HepG2 (cell line): Measurements from ENCODE around the gene KLF15. TPM values are rescaled to one million over a fixed set of nuclear protein-coding genes. Genes with fewer than 3 reads are reported as not detected.

ENCODE experiments used
- ESRRA ChIP-seq: sonication (generic); formaldehyde crosslinking; IDR thresholded peaks from 2 replicates; pipeline ENCODE4 v1.5.1; 2020; ENCODE audit warnings: mild to moderate bottlenecking, low read depth, missing genetic modification reagents
- KAT2B ChIP-seq: fragments of 150-350 bp; IDR thresholded peaks from 2 replicates; pipeline ENCODE4 v1.6.1; 2014; ENCODE audit warnings: low read depth, low read length, borderline replicate concordance
- RARA ChIP-seq: IDR thresholded peaks from 2 replicates; pipeline ENCODE4 v1.6.1; 2016; ENCODE audit warnings: missing genetic modification reagents, missing compliant biosample characterization
- RFX3 ChIP-seq: IDR thresholded peaks from 2 replicates; pipeline ENCODE4 v1.6.1; 2016; ENCODE audit warnings: missing biosample characterization, missing genetic modification reagents
- ZBTB7A ChIP-seq: sonication (generic); formaldehyde crosslinking; IDR thresholded peaks from 2 replicates; pipeline ENCODE4 v1.8.0; 2022; ENCODE audit warnings: mild to moderate bottlenecking, missing genetic modification reagents
- ZSCAN31 ChIP-seq: sonication (generic); formaldehyde crosslinking; IDR thresholded peaks from 2 replicates; pipeline ENCODE4 v1.5.0; 2020; ENCODE audit warnings: low read depth, mild to moderate bottlenecking, missing genetic modification reagents
- polyA plus RNA-seq, 8 experiments: library from polyadenylated mRNA; depleted of rRNA in 3 of 8; stranded (reverse) in 7 of 8; unstranded in 1 of 8; fragments of >200 nt; fragmentation: Illumina TruSeq in 4 of 8; extraction: Trizol in 4 of 8; gene quantifications; 2 replicates each; pipeline versions ENCODE4 v1.2.1 to v1.2.3, GENCODE V29; 2011 to 2016; ENCODE audit warnings: low read depth in 4 of 8, missing spikeins in 1 of 8, mixed read lengths in 1 of 8; ENCODE audit not compliant: insufficient read depth in 1 of 8
- total RNA-seq, 5 experiments: library from RNA; depleted of rRNA; stranded (reverse); fragments of >200 nt; fragmentation: Illumina TruSeq; extraction: Trizol; gene quantifications; 2 replicates each; pipeline ENCODE4 v1.2.3, GENCODE V29; 2016; ENCODE audit warnings: low read depth in 1 of 5
- TF ChIP-seq, protein P1 (sequence below): sonication (generic); formaldehyde crosslinking; IDR thresholded peaks from 2 replicates; pipeline ENCODE4 v1.4.0; 2020; ENCODE audit warnings: low read depth, missing genetic modification reagents
- TF ChIP-seq, protein P2 (sequence below): IDR thresholded peaks from 2 replicates; pipeline ENCODE4 v1.6.1; 2016; ENCODE audit warnings: missing biosample characterization, missing genetic modification reagents, low read depth
- TF ChIP-seq, protein P3 (sequence below): sonication (generic); formaldehyde crosslinking; IDR thresholded peaks from 2 replicates; pipeline ENCODE4 v1.5.0; 2020; ENCODE audit warnings: mild to moderate bottlenecking, missing genetic modification reagents, borderline replicate concordance
- TF ChIP-seq, protein P4 (sequence below): sonication (generic); formaldehyde crosslinking; IDR thresholded peaks from 2 replicates; pipeline ENCODE4 v1.4.0; 2020; ENCODE audit warnings: missing genetic modification reagents
- TF ChIP-seq, protein P5 (sequence below): sonication (generic); formaldehyde crosslinking; IDR thresholded peaks from 2 replicates; pipeline ENCODE4 v1.5.1; 2020; ENCODE audit warnings: mild to moderate bottlenecking, missing genetic modification reagents, moderate library complexity
- TF ChIP-seq, protein P6 (sequence below): sonication (generic); formaldehyde crosslinking; IDR thresholded peaks from 2 replicates; pipeline ENCODE4 v1.5.0; 2020; ENCODE audit warnings: mild to moderate bottlenecking, missing genetic modification reagents, moderate library complexity

KLF15 gene
- total and polyA plus RNA-seq, 2 of the 13 experiments (the other 11 are each of a cell fraction or from before 2014, with no cell fraction given), result 7.1 to 7.8 TPM

DNA sequence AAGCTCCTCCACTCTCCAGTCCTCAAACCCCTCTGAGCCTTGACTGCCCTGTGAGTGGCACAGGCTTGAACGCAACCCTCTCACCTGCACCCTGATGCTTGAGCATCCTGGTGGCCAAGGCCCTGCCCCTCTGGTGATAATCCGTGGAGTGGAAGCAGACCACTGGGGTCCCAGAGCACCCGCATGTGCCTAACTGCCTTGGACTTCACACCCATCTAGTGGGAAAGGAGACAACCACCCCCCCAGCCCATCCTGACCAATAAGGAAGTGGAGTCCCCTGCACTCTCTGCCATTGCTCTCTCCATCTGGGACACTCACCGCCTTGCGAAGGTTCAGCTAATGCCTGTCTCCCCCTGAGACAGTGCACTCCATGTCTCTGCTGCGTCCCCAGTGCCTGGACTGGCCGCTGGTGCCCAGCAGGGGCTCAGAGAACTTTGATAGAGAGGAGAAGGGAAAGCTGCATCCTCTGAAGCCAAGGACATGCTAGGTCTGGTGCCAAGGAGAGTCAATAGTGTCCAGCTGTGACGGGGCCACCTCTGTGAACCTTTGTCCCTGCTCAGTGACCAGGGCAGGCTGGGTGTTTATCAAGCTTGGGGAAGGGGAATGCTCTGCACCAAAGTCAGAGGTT is 3.4 kb downstream of the KLF15 start (continued):
- TF ChIP-seq, protein P1, sequence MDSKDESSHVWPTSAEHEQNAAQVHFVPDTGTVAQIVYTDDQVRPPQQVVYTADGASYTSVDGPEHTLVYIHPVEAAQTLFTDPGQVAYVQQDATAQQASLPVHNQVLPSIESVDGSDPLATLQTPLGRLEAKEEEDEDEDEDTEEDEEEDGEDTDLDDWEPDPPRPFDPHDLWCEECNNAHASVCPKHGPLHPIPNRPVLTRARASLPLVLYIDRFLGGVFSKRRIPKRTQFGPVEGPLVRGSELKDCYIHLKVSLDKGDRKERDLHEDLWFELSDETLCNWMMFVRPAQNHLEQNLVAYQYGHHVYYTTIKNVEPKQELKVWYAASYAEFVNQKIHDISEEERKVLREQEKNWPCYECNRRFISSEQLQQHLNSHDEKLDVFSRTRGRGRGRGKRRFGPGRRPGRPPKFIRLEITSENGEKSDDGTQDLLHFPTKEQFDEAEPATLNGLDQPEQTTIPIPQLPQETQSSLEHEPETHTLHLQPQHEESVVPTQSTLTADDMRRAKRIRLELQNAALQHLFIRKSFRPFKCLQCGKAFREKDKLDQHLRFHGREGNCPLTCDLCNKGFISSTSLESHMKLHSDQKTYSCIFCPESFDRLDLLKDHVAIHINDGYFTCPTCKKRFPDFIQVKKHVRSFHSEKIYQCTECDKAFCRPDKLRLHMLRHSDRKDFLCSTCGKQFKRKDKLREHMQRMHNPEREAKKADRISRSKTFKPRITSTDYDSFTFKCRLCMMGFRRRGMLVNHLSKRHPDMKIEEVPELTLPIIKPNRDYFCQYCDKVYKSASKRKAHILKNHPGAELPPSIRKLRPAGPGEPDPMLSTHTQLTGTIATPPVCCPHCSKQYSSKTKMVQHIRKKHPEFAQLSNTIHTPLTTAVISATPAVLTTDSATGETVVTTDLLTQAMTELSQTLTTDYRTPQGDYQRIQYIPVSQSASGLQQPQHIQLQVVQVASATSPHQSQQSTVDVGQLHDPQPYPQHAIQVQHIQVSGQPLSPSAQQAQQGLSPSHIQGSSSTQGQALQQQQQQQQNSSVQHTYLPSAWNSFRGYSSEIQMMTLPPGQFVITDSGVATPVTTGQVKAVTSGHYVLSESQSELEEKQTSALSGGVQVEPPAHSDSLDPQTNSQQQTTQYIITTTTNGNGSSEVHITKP (CRISPR knock-in tag), result no peak
- 0 out of 2 replicates have a peak, but pooled peaks have one; percentile 51 for TF ChIP-seq ESRRA (CRISPR knock-in tag)
- TF ChIP-seq, protein P2, sequence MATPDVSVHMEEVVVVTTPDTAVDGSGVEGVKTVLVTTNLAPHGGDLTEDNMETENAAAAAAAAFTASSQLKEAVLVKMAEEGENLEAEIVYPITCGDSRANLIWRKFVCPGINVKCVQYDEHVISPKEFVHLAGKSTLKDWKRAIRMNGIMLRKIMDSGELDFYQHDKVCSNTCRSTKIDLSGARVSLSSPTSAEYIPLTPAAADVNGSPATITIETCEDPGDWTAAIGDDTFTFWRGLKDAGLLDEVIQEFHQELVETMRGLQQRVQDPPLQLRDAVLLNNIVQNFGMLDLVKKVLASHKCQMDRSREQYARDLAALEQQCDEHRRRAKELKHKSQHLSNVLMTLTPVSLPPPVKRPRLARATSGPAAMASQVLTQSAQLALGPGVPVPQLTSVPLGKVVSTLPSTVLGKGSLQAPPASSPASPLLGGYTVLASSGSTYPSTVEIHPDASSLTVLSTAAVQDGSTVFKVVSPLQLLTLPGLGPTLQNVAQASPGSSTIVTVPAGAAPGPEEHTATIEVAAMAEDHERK (CRISPR knock-in tag), result no peak
- TF ChIP-seq, protein P3, sequence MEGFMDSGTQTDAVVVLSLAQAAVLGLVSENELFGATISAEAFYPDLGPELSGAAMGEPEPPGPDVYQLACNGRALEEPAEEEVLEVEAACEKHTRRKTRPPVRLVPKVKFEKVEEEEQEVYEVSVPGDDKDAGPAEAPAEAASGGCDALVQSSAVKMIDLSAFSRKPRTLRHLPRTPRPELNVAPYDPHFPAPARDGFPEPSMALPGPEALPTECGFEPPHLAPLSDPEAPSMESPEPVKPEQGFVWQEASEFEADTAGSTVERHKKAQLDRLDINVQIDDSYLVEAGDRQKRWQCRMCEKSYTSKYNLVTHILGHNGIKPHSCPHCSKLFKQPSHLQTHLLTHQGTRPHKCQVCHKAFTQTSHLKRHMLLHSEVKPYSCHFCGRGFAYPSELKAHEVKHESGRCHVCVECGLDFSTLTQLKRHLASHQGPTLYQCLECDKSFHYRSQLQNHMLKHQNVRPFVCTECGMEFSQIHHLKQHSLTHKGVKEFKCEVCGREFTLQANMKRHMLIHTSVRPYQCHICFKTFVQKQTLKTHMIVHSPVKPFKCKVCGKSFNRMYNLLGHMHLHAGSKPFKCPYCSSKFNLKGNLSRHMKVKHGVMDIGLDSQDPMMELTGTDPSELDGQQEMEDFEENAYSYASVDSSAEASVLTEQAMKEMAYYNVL (CRISPR knock-in tag), result no peak
- TF ChIP-seq, protein P4, sequence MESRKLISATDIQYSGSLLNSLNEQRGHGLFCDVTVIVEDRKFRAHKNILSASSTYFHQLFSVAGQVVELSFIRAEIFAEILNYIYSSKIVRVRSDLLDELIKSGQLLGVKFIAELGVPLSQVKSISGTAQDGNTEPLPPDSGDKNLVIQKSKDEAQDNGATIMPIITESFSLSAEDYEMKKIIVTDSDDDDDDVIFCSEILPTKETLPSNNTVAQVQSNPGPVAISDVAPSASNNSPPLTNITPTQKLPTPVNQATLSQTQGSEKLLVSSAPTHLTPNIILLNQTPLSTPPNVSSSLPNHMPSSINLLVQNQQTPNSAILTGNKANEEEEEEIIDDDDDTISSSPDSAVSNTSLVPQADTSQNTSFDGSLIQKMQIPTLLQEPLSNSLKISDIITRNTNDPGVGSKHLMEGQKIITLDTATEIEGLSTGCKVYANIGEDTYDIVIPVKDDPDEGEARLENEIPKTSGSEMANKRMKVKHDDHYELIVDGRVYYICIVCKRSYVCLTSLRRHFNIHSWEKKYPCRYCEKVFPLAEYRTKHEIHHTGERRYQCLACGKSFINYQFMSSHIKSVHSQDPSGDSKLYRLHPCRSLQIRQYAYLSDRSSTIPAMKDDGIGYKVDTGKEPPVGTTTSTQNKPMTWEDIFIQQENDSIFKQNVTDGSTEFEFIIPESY (CRISPR knock-in tag), result no peak
- no peak for TF ChIP-seq RFX3 (CRISPR knock-in tag)
- no peak for TF ChIP-seq ZBTB7A (CRISPR knock-in tag)
- TF ChIP-seq, protein P5, sequence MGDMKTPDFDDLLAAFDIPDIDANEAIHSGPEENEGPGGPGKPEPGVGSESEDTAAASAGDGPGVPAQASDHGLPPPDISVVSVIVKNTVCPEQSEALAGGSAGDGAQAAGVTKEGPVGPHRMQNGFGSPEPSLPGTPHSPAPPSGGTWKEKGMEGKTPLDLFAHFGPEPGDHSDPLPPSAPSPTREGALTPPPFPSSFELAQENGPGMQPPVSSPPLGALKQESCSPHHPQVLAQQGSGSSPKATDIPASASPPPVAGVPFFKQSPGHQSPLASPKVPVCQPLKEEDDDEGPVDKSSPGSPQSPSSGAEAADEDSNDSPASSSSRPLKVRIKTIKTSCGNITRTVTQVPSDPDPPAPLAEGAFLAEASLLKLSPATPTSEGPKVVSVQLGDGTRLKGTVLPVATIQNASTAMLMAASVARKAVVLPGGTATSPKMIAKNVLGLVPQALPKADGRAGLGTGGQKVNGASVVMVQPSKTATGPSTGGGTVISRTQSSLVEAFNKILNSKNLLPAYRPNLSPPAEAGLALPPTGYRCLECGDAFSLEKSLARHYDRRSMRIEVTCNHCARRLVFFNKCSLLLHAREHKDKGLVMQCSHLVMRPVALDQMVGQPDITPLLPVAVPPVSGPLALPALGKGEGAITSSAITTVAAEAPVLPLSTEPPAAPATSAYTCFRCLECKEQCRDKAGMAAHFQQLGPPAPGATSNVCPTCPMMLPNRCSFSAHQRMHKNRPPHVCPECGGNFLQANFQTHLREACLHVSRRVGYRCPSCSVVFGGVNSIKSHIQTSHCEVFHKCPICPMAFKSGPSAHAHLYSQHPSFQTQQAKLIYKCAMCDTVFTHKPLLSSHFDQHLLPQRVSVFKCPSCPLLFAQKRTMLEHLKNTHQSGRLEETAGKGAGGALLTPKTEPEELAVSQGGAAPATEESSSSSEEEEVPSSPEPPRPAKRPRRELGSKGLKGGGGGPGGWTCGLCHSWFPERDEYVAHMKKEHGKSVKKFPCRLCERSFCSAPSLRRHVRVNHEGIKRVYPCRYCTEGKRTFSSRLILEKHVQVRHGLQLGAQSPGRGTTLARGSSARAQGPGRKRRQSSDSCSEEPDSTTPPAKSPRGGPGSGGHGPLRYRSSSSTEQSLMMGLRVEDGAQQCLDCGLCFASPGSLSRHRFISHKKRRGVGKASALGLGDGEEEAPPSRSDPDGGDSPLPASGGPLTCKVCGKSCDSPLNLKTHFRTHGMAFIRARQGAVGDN (CRISPR knock-in tag), result peak; percentile 51
- peak; percentile 58; the same call in 1 of the 2 replicates for TF ChIP-seq RARA (CRISPR knock-in tag)
- no peak for TF ChIP-seq KAT2B
- no peak for TF ChIP-seq ZSCAN31
- TF ChIP-seq, protein P6, sequence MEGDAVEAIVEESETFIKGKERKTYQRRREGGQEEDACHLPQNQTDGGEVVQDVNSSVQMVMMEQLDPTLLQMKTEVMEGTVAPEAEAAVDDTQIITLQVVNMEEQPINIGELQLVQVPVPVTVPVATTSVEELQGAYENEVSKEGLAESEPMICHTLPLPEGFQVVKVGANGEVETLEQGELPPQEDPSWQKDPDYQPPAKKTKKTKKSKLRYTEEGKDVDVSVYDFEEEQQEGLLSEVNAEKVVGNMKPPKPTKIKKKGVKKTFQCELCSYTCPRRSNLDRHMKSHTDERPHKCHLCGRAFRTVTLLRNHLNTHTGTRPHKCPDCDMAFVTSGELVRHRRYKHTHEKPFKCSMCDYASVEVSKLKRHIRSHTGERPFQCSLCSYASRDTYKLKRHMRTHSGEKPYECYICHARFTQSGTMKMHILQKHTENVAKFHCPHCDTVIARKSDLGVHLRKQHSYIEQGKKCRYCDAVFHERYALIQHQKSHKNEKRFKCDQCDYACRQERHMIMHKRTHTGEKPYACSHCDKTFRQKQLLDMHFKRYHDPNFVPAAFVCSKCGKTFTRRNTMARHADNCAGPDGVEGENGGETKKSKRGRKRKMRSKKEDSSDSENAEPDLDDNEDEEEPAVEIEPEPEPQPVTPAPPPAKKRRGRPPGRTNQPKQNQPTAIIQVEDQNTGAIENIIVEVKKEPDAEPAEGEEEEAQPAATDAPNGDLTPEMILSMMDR (CRISPR knock-in tag), result no peak
